Fibroblast of the aortic adventitia (primary cell): ENCODE results near the gene HMSD. TPM values are rescaled to one million over a fixed set of nuclear protein-coding genes. Genes with fewer than 3 reads are reported as not detected.
A peak's percentile ranks its signal among the peaks of the same experiment; 100 is the strongest.

Source experiments
- DNase-seq: peaks from one replicate; pipeline ENCODE4 v3.0.0-alpha.2; 2010; ENCODE audit warnings: low read depth
- H3K4me3 ChIP-seq: 2 replicates; pipeline ENCODE4 v1.5.1; 2011; ENCODE audit warnings: low read depth, mild to moderate bottlenecking, control low read depth, low read length, moderate library complexity
- CTCF ChIP-seq: IDR thresholded peaks from 2 replicates; pipeline ENCODE4 v1.5.1; 2011; ENCODE audit warnings: mild to moderate bottlenecking, low read length, control low read depth, inconsistent platforms; ENCODE audit not compliant: insufficient read depth
- total RNA-seq: library from RNA; depleted of rRNA; stranded (reverse); fragments of >200 nt; gene quantifications from 2 replicates; pipeline ENCODE4 v1.2.3, GENCODE V29; 2012; ENCODE audit warnings: low replicate concordance

The HMSD gene
- total RNA-seq, 1 donor: 0.09 TPM

DNA sequence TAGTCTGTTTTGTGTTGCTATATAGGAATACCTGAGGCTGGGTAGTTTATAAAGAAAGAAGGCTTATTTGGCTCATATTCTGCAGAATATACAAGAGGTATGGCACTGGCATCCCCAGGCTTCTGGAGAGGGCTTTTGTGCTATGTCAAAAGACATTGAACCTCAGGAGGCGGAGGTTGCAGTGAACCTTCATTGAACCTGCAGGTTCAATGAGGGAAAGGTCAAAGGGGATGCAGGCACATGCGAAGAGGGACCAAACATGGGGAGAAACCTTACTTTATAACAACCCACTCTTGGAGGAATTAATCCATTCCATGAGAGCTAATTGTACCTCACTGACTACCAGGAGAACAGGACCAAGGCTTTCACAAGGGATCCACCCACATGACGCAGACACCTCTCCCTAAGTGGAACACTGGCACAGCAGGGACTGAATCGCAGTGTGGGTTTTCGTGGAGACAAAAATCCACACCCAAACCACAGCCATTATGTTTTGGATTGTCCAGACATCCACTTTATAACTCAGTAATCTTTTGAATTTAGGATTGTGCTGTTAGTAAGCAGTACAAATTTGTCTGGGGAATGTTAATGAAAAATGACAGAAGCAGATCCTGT is 16.7 kb downstream of the HMSD start:
- DNase-seq: no peak
- no peak for TF ChIP-seq CTCF

DNA sequence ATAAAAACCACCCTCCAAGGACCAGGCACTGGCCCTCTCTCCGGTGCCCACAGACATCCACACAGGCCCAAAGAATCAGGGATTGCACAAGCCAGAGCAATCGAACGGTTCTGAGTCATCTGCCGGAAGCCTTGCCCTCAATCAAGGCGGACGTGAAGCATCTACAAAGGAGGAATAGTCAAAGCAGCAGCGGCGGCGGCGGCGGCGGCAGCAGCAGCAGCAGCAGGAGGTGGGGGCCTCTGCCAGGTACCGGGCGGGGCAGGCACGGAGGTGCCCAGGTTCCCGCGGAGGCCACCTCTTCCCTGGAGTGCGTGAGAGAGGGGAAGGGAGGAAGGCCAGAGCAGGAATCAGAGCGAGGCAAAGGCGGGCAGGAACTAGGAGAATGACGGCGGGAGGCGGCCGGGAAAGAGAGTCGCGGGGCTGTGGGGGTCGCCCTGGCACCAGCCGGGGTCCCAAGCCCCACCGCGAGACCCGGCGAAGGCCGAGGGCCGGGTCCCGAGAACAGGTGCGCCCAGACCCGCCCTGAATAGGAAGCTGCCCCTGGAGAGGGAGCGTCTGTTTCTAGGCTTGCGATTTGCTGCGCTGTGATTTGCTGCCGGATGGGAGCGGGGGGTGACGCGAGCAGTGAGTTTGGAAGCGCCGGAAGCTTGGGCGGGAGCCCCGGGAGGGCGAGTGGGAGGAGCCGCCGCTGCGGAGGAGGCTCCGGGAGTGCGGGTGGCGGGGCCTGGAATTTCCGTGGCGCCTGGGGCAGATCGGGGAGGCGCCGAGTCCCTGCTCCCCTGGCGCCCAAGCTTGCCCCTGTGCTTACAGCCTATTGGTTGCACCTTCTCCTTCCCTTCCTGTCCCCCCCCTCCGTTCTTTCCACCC is 21.1 kb downstream of the HMSD start, which contains the start of gene SERPINB8:
TSS of gene SERPINB8 (plus strand) at position 140 of the 867 bp plus-strand sequence. CDS start 8,228 bp downstream, outside the sequence.
- peak; percentile 92 for DNase-seq
- no peak for TF ChIP-seq CTCF
- peak within 1 kb of the TSS; percentile 87 for H3K4me3 ChIP-seq

More for the DNA sequence above, 16.7 kb downstream of the HMSD start:
- H3K4me3 ChIP-seq: no peak overlapping the region

DNA sequence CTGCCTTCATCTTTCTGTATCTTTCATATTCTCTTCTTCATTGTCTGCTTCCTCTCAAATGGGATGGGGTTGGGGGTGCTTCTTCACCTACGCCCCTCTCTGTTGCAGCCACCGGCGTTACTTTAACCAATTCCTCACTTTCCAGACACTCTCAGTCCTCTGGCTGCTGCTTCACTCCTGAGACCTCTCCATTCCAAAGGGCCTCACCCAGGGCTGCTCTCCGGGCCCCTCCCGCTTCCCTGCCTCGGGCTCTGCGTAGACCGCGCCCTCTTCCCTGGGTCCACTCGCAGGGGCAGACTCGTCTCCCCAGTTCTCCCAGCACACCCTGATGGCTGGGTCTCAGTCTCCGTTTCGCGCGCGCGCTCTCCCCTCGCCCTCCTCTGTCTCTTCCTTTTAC is 21.7 kb downstream of the HMSD start:
- DNase-seq: no peak
- no peak for TF ChIP-seq CTCF
- peak overlapping the region; percentile 87 for H3K4me3 ChIP-seq

- H3K4me3 ChIP-seq: peak overlapping the region; percentile 87
- no peak for TF ChIP-seq CTCF
- no peak for DNase-seq
Observed at GRCh38 chr18:63971320-63972001, 22.4 kb downstream of the HMSD start.

DNA sequence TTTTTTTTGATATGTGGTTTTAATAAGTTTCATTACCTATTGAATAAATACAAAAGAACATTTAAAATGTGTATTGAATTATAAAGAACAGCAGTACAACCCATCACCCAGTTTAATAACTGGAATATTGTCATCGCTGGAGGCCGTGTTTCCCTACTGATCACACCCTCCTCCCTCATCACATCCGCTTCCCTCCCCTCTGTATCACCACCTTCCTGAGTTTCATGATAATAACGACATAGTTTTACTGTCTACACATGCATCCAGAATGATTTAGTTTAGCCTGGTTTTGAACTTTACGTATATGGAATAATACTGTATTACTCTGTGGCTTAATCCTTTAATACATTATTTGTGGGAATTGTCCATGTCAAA is 22.9 kb downstream of the HMSD start:
- no peak for DNase-seq
- no peak for TF ChIP-seq CTCF
- no peak overlapping the region for H3K4me3 ChIP-seq

GRCh38 chr18:63974991-63975390 is 25.9 kb downstream of the HMSD start:
- peak; percentile 35 for TF ChIP-seq CTCF
- H3K4me3 ChIP-seq: no peak overlapping the region
- peak; percentile 41 for DNase-seq
